Gastroesophageal sphincter (tissue), 3 donors: Measurements from ENCODE around the gene GPR26.

Source experiments
- EP300 ChIP-seq: sonication (generic); formaldehyde crosslinking; IDR thresholded peaks from one replicate; pipeline ENCODE4 v1.6.1; 2017; ENCODE audit warnings: antibody characterized with exemption, mild to moderate bottlenecking
- TF ChIP-seq, protein P1 (sequence below), 4 experiments: fragments of 200-600 bp in 2 of 4; fragments of 450-650 bp in 2 of 4; sonication (generic) in 1 of 4; IDR thresholded peaks; one replicate each; pipeline ENCODE4 v1.5.1; 2017 to 2019; ENCODE audit warnings: antibody characterized with exemption in 4 of 4, mild to moderate bottlenecking in 2 of 4, moderate library complexity in 2 of 4

- no peak for TF ChIP-seq EP300
- TF ChIP-seq, protein P1, sequence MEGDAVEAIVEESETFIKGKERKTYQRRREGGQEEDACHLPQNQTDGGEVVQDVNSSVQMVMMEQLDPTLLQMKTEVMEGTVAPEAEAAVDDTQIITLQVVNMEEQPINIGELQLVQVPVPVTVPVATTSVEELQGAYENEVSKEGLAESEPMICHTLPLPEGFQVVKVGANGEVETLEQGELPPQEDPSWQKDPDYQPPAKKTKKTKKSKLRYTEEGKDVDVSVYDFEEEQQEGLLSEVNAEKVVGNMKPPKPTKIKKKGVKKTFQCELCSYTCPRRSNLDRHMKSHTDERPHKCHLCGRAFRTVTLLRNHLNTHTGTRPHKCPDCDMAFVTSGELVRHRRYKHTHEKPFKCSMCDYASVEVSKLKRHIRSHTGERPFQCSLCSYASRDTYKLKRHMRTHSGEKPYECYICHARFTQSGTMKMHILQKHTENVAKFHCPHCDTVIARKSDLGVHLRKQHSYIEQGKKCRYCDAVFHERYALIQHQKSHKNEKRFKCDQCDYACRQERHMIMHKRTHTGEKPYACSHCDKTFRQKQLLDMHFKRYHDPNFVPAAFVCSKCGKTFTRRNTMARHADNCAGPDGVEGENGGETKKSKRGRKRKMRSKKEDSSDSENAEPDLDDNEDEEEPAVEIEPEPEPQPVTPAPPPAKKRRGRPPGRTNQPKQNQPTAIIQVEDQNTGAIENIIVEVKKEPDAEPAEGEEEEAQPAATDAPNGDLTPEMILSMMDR (IDR thresholded peaks at IDR 0.05), result no peak
These were observed 51.2 kb downstream of the GPR26 start for GRCh38 chr10:123717336-123717735.
